Measurements from ENCODE around the gene MAP7D3. TPM values are rescaled to one million over a fixed set of nuclear protein-coding genes. Genes with fewer than 3 reads are reported as not detected.
"Not testable (repeated sequence)": the region's sequence is repeated elsewhere in the genome, so short reads cannot be mapped to it uniquely, and the experiment has no call there.

Gene MAP7D3
- total RNA-seq, 1 donor from 2014 or later: 11.1 TPM

GRCh38 chrX:136183172-136183571, 68.0 kb downstream of the MAP7D3 start:
- no peak for DNase-seq (ENCODE audit: low spot score)

- DNase-seq (ENCODE audit: low spot score): peak; percentile 82
These were observed 68.8 kb downstream of the MAP7D3 start for GRCh38 chrX:136182414-136182813.

- no peak for DNase-seq (ENCODE audit: low spot score)
These were observed 72.1 kb downstream of the MAP7D3 start for GRCh38 chrX:136179133-136179532.

GRCh38 chrX:136176399-136176825, 74.8 kb downstream of the MAP7D3 start:
- peak; percentile 81 for DNase-seq (ENCODE audit: low spot score)

GRCh38 chrX:136171420-136171819, 79.8 kb downstream of the MAP7D3 start:
- DNase-seq (ENCODE audit: low spot score): no peak

GRCh38 chrX:136170139-136170800, 80.9 kb downstream of the MAP7D3 start:
- DNase-seq (ENCODE audit: low spot score): no peak

- DNase-seq (ENCODE audit: low spot score): peak; percentile 81
These were observed 82.1 kb downstream of the MAP7D3 start for GRCh38 chrX:136168929-136169735.

GRCh38 chrX:136167989-136168388, 83.2 kb downstream of the MAP7D3 start:
- DNase-seq (ENCODE audit: low spot score): not testable (repeated sequence)

- no peak for DNase-seq (ENCODE audit: low spot score)
These were observed 84.9 kb downstream of the MAP7D3 start for GRCh38 chrX:136166221-136166855.

- DNase-seq (ENCODE audit: low spot score): no peak
These were observed 85.8 kb downstream of the MAP7D3 start for GRCh38 chrX:136165406-136165805.

- no peak for DNase-seq (ENCODE audit: low spot score)
These were observed 87.5 kb downstream of the MAP7D3 start for GRCh38 chrX:136163689-136164088.

Other genes with a start within 250 kb of the MAP7D3 start
- 718 TPM for gene FHL1, start 103.9 kb downstream of the MAP7D3 start, total RNA-seq (ENCODE audit: insufficient read depth, low replicate concordance)
- gene ADGRG4, start 49.6 kb upstream of the MAP7D3 start, total RNA-seq (ENCODE audit: insufficient read depth, low replicate concordance): 0.72 TPM
- gene BRS3, start 236.5 kb upstream of the MAP7D3 start, total RNA-seq (ENCODE audit: insufficient read depth, low replicate concordance): 1.2 TPM
- 51.8 TPM for gene HTATSF1, start 246.2 kb upstream of the MAP7D3 start, total RNA-seq (ENCODE audit: insufficient read depth, low replicate concordance)